ENCODE data around the gene PARP14.

- TF ChIP-seq SETDB1 (IDR thresholded peaks at IDR 0.05; ENCODE audit: insufficient read length, low read length) (no peak), CTCF (tag by site-specific recombination; IDR thresholded peaks at IDR 0.05) (no peak), ZNF704 (tag by site-specific recombination; IDR thresholded peaks at IDR 0.05) (no peak), FEZF1 (tag by site-specific recombination; IDR thresholded peaks at IDR 0.05) (no peak), ZNF501 (tag by site-specific recombination; IDR thresholded peaks at IDR 0.05) (no peak), ZNF121 (tag by site-specific recombination; IDR thresholded peaks at IDR 0.05) (no peak), KLF10 (tag by site-specific recombination; IDR thresholded peaks at IDR 0.05) (no peak), KLF1 (tag by site-specific recombination; IDR thresholded peaks at IDR 0.05) (no peak), AEBP2 (tag by site-specific recombination; IDR thresholded peaks at IDR 0.05; ENCODE audit: borderline replicate concordance) (no peak), ZFP41 (tag by site-specific recombination; IDR thresholded peaks at IDR 0.05; ENCODE audit: borderline replicate concordance) (no peak), ZNF785 (tag by site-specific recombination; IDR thresholded peaks at IDR 0.05) (no peak), ZNF692 (tag by site-specific recombination; IDR thresholded peaks at IDR 0.05) (no peak)
Measured at GRCh38 chr3:122678506-122678905, 2.1 kb upstream of the PARP14 start.
